OCI-LY7 (cell line): ENCODE measurements around the gene ACER1. TPM values are rescaled to one million over a fixed set of nuclear protein-coding genes. Genes with fewer than 3 reads are reported as not detected.

Source experiments
- BruUV-seq: library from RNA; stranded (reverse); fragments of 400-500 nt; replicated peaks from 2 replicates; lab custom pipeline; 2021; lab: Mats Ljungman, UMichigan
- CTCF ChIA-PET: fragments of 300-600 bp; sonication (Branson Sonifier 250); formaldehyde crosslinking; loops from one replicate; lab custom pipeline; 2022; ENCODE audit warnings: antibody characterized with exemption; ENCODE audit not compliant: unreplicated experiment; lab: Charles Lee
- POLR2A ChIA-PET: fragments of 300-600 bp; sonication (Branson Sonifier 250); formaldehyde crosslinking; loops from one replicate; lab custom pipeline; 2022; ENCODE audit warnings: antibody characterized with exemption; lab: Charles Lee
- DNase-seq: peaks from one replicate; pipeline ENCODE4 v3.0.0-alpha.2; 2015; ENCODE audit warnings: low spot score
- H2AFZ ChIP-seq: fragments of 200-600 bp; sonication (generic), shearing (Covaris generic); 2 replicates; pipeline ENCODE4 v1.6.1; 2014; ENCODE audit warnings: mild to moderate bottlenecking, antibody characterized with exemption, low read length, moderate library complexity
- H3K27ac ChIP-seq: fragments of 200-600 bp; sonication (generic); 2 replicates; pipeline ENCODE4 v1.5.1; 2014; ENCODE audit warnings: mixed run types, low read depth, mild to moderate bottlenecking, moderate library complexity, low read length, inconsistent platforms; ENCODE audit not compliant: poor library complexity, severe bottlenecking
- H3K36me3 ChIP-seq: fragments of 200-600 bp; sonication (generic); 2 replicates; pipeline ENCODE4 v1.6.1; 2014; ENCODE audit warnings: mild to moderate bottlenecking, antibody characterized with exemption, low read length, moderate library complexity, mixed read lengths; ENCODE audit not compliant: insufficient read depth
- H3K4me1 ChIP-seq: fragments of 200-600 bp; sonication (generic); 2 replicates; pipeline ENCODE4 v1.5.1; 2014; ENCODE audit warnings: mild to moderate bottlenecking, low read length; ENCODE audit not compliant: insufficient read depth, poor library complexity, severe bottlenecking
- H3K4me2 ChIP-seq: fragments of 200-600 bp; sonication (generic); 2 replicates; pipeline ENCODE4 v1.6.1; 2014; ENCODE audit warnings: mild to moderate bottlenecking, low read length
- H3K4me3 ChIP-seq: fragments of 200-600 bp; sonication (generic); 2 replicates; pipeline ENCODE4 v1.5.1; 2014; ENCODE audit warnings: mild to moderate bottlenecking, low read depth, low read length; ENCODE audit not compliant: poor library complexity, severe bottlenecking
- H3K79me2 ChIP-seq: fragments of 200-600 bp; sonication (generic); 2 replicates; pipeline ENCODE4 v1.6.1; 2016; ENCODE audit warnings: low read depth, mild to moderate bottlenecking, low read length, moderate library complexity, mixed read lengths; ENCODE audit not compliant: insufficient read depth
- H3K9me2 ChIP-seq: fragments of 200-600 bp; sonication (generic); 2 replicates; pipeline ENCODE4 v1.6.1; 2016; ENCODE audit warnings: mild to moderate bottlenecking, low read length, mixed read lengths; ENCODE audit not compliant: insufficient read depth
- H3K9me3 ChIP-seq: fragments of 200-600 bp; sonication (generic); 2 replicates; pipeline ENCODE4 v1.6.1; 2014; ENCODE audit warnings: mild to moderate bottlenecking, mixed run types, low read length, mixed read lengths
- H4K20me1 ChIP-seq: fragments of 200-600 bp; sonication (generic); 2 replicates; pipeline ENCODE4 v1.6.1; 2014; ENCODE audit warnings: mild to moderate bottlenecking, antibody characterized with exemption, low read length, moderate library complexity, mixed read lengths; ENCODE audit not compliant: insufficient read depth
- CTCF ChIP-seq: fragments of 200-600 bp; sonication (generic); conservative IDR thresholded peaks from 2 replicates; pipeline ENCODE4 v1.5.1; 2014; ENCODE audit warnings: mild to moderate bottlenecking, antibody characterized with exemption, low read length, moderate library complexity, mixed read lengths
- EZH2phosphoT487 ChIP-seq: fragments of 200-600 bp; sonication (generic); IDR thresholded peaks from 2 replicates; pipeline ENCODE4 v1.6.1; 2018; ENCODE audit warnings: low read depth, borderline replicate concordance, mild to moderate bottlenecking, mixed run types, antibody characterized with exemption, low read length, moderate library complexity, mixed read lengths
- intact Hi-C: fragments of 100-400 bp; cut with micrococcal nuclease; formaldehyde crosslinking; loops from one replicate; pipeline ENCODE4 v1.10.0; 2022; ENCODE audit not compliant: unreplicated experiment
- total RNA-seq, 2 experiments: library from RNA; depleted of rRNA in 1 of 2; stranded (reverse); fragments of >200 nt in 1 of 2; shearing (Covaris generic) in 1 of 2; gene quantifications; 2 replicates each; pipeline ENCODE4 v1.2.3, GENCODE V29; 2014 to 2022

The ACER1 gene
- total RNA-seq, 2 experiments from 2014 or later: not detected

- no peak overlapping the region for H2AFZ ChIP-seq
- TF ChIP-seq EZH2phosphoT487 (no peak), CTCF (no peak)
- ChIA-PET CTCF (no interaction called here), POLR2A (no interaction called here)
- intact Hi-C loops: no loop called here
- no peaks in the 10 kb centered on the region for H3K36me3 ChIP-seq
- no peak for DNase-seq
- H3K27ac ChIP-seq: no peak overlapping the region
- no peaks in the 10 kb centered on the region for H3K9me2 ChIP-seq
- no peak overlapping the region for H3K4me3 ChIP-seq
- H4K20me1 ChIP-seq: no peaks in the 10 kb centered on the region
- H3K79me2 ChIP-seq: no peaks in the 10 kb centered on the region
- H3K4me2 ChIP-seq: no peak overlapping the region
- no peaks in the 10 kb centered on the region for H3K4me1 ChIP-seq
- no peaks in the 10 kb centered on the region for H3K9me3 ChIP-seq
- BruUV-seq: no TSS peak
Measured at GRCh38 chr19:6312018-6312417, 21.4 kb downstream of the ACER1 start.

GRCh38 chr19:6298413-6298812 is 35.0 kb downstream of the ACER1 start:
- no peak overlapping the region for H3K27ac ChIP-seq
- H4K20me1 ChIP-seq: no peaks in the 10 kb centered on the region
- DNase-seq: no peak
- no peaks in the 10 kb centered on the region for H3K79me2 ChIP-seq
- BruUV-seq: no TSS peak
- no peak overlapping the region for H3K4me3 ChIP-seq
- TF ChIP-seq EZH2phosphoT487: no peak
- no peak for TF ChIP-seq CTCF
- intact Hi-C loops: no loop called here
- H2AFZ ChIP-seq: no peak overlapping the region
- no peaks in the 10 kb centered on the region for H3K36me3 ChIP-seq
- ChIA-PET CTCF (interaction anchor here (1.3 kb wide), 1 partner anchor 80 kb away, joined by 4 read pairs; no protein-coding TSS in a partner anchor), POLR2A (interaction anchor here (0.6 kb wide), 1 partner anchor 61 kb away, joined by 3 read pairs; no protein-coding TSS in a partner anchor)
- no peaks in the 10 kb centered on the region for H3K9me3 ChIP-seq
- no peak overlapping the region for H3K4me2 ChIP-seq
- H3K9me2 ChIP-seq: no peaks in the 10 kb centered on the region
- H3K4me1 ChIP-seq: no peaks in the 10 kb centered on the region

- no TSS peak for BruUV-seq
- no peaks in the 10 kb centered on the region for H4K20me1 ChIP-seq
- POLR2A ChIA-PET: no interaction called here
- no peaks in the 10 kb centered on the region for H3K36me3 ChIP-seq
- no peak overlapping the region for H3K4me3 ChIP-seq
- no peak overlapping the region for H3K27ac ChIP-seq
- DNase-seq: no peak
- TF ChIP-seq EZH2phosphoT487 (no peak), CTCF (no peak)
- H3K9me2 ChIP-seq: no peaks in the 10 kb centered on the region
- CTCF ChIA-PET: interaction anchor here (1.3 kb wide), 1 partner anchor 79 kb away, joined by 4 read pairs; no protein-coding TSS in a partner anchor
- H2AFZ ChIP-seq: no peak overlapping the region
- intact Hi-C loops: no loop called here
- H3K4me2 ChIP-seq: no peak overlapping the region
- peaks cover 7% of the 10 kb centered on the region; the same call in 1 of the 2 replicates for H3K9me3 ChIP-seq
- no peaks in the 10 kb centered on the region for H3K4me1 ChIP-seq
- H3K79me2 ChIP-seq: no peaks in the 10 kb centered on the region
Measured at GRCh38 chr19:6297202-6297601, 36.2 kb downstream of the ACER1 start.
